ENCODE results near the gene BABAM1.

The BABAM1 gene

GRCh38 chr19:17266975-17267788 lies at the start of gene BABAM1:
TSS of gene BABAM1 (plus strand) at chr19:17267443. CDS start at chr19:17268807, 1,364 bp downstream.
- peak; percentile 99 for DNase-seq (ENCODE audit: low read depth in 2 of 2)
- TF ChIP-seq CTCF (IDR thresholded peaks at IDR 0.05; ENCODE audit: low read depth, low read length): no peak
- peak within 1 kb of the TSS; percentile 90 to 97 for H3K4me3 ChIP-seq (replicated peaks in 1 of 2; ENCODE audit: low read depth in 2 of 2, low read length in 2 of 2)

DNA sequence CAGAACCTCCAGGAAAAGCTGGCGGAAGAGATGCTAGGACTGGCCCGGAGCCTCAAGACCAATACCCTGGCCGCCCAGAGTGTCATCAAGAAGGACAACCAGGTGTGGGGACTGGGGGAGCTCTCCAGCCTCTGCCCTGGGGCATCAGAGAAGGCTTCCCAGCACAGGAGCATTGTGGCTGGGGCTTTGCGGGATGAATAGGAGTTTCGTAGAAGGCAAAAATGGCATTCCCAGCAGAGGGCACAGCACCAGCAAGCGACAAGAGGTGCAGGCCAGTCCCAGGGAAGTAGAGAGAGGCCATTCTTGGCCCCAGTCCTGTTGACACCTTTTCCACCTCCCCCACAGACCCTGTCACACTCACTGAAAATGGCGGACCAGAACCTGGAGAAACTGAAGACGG lies 48.0 kb upstream of the BABAM1 start:
- no peak overlapping the region for H3K4me3 ChIP-seq (replicated peaks in 1 of 2; ENCODE audit: low read depth in 2 of 2, low read length in 2 of 2)
- no peak for DNase-seq (ENCODE audit: low read depth in 2 of 2)
- TF ChIP-seq CTCF (IDR thresholded peaks at IDR 0.05; ENCODE audit: low read depth, low read length): no peak

GRCh38 chr19:17220207-17220758 lies 47.0 kb upstream of the BABAM1 start:
- no peak for TF ChIP-seq CTCF (IDR thresholded peaks at IDR 0.05; ENCODE audit: low read depth, low read length)
- H3K4me3 ChIP-seq (replicated peaks in 1 of 2; ENCODE audit: low read depth in 2 of 2, low read length in 2 of 2): no peak overlapping the region
- DNase-seq (ENCODE audit: low read depth in 2 of 2): peak; percentile 86 to 90

- TF ChIP-seq CTCF (IDR thresholded peaks at IDR 0.05; ENCODE audit: low read depth, low read length): no peak
- DNase-seq (ENCODE audit: low read depth in 2 of 2): no peak
- no peak overlapping the region for H3K4me3 ChIP-seq (replicated peaks in 1 of 2; ENCODE audit: low read depth in 2 of 2, low read length in 2 of 2)
These were observed 42.2 kb upstream of the BABAM1 start for GRCh38 chr19:17225053-17225452.

- peak within 1 kb of the TSS; percentile 71 to 86 for H3K4me3 ChIP-seq (replicated peaks in 1 of 2; ENCODE audit: low read depth in 2 of 2, low read length in 2 of 2)
- no peak for TF ChIP-seq CTCF (IDR thresholded peaks at IDR 0.05; ENCODE audit: low read depth, low read length)
These were observed 41.0 kb upstream of the BABAM1 start, which contains the start of gene OCEL1 for GRCh38 chr19:17226002-17226933. TSS of gene OCEL1 (plus strand) at chr19:17226226. CDS start at chr19:17226248, 22 bp downstream.

DNA sequence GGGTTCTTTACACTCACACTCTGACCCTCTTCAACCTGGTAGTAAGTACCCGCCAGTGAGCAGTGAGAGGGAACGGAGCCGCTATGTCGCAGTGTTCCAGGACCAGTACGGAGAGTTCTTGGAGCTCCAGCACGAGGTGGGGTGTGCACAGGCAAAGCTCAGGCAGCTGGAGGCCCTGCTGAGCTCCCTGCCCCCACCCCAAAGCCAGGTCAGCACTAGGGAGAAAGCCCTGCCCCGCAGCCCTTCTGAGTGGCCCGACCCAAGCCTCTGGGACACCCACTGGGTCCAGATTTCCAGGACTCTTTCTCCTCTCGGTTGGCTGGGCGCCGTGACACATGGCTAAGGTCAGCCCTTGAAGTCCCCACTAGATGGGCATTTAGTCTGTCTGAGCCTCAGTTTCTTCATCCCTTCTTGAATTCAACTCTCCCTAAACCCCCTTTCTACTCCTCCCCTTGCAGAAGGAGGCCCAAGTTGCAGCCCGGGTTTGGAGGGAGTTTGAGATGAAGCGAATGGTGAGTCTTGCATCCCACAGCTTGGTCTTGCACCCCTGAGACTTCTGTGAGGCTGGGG lies 39.4 kb upstream of the BABAM1 start:
- no peak for DNase-seq (ENCODE audit: low read depth in 2 of 2)
- no peak for TF ChIP-seq CTCF (IDR thresholded peaks at IDR 0.05; ENCODE audit: low read depth, low read length)
- no peak overlapping the region for H3K4me3 ChIP-seq (replicated peaks in 1 of 2; ENCODE audit: low read depth in 2 of 2, low read length in 2 of 2)

More at GRCh38 chr19:17226002-17226933, 41.0 kb upstream of the BABAM1 start, which contains the start of gene OCEL1:
- peak; percentile 98 to 99 for DNase-seq (ENCODE audit: low read depth in 2 of 2)

Measured in cardiac fibroblast (primary cell).